HG02623 (cell line): ENCODE results near the gene SMAD5.

Experiments
- ATAC-seq: cut with Tn5 transposase; IDR thresholded peaks from one replicate; pipeline ENCODE4 v1.9.1; 2021; ENCODE audit warnings: moderate library complexity; ENCODE audit not compliant: unreplicated experiment

Gene SMAD5

GRCh38 chr5:136132557-136133221, at the start of gene SMAD5:
SMAD5 (plus strand) TSS chr5:136132845; CDS start chr5:136153761, 20,916 bp downstream.
- ATAC-seq, result peak; percentile 92

- ATAC-seq, result no peak
Observed at GRCh38 chr5:136084698-136085097, 47.9 kb upstream of the SMAD5 start.

DNA sequence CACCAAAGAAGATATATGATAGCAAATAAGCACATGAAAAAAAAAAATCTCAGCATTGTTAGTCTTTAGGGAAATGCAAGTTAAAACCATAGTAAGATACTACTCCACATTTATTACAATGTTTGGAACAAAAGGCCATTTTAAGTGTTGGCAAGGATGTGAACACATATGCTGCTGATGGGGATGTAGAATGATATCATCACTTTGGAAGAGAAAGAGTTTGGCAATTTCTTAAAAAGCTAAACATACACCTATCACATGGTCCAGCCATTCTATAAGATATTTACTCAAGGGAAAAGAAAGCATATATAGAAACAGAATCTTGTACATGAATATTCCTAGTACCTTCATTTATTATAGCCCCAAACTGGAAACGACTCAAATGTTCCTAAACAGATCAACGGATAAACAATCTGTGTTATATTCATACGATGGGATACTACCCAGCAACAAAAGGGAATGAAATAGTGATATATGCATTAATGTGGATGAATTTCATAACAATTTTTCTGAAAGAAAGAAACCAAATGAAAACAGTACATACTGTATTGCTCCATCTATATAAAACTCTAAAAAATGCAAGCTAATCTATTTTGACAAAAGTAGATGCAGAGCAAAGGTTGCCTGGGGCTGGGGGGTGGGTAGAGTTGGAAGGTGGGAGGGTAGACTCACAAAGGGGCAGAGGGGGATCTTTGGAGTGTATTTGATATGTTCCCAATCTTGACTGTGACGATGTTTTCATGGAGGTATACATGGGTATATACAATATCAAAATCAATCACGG, 45.7 kb upstream of the SMAD5 start:
- ATAC-seq, result no peak

- ATAC-seq, result no peak
Observed at GRCh38 chr5:136087961-136088871, 44.4 kb upstream of the SMAD5 start.

- no peak for ATAC-seq
Observed at GRCh38 chr5:136089791-136090190, 42.9 kb upstream of the SMAD5 start.

- ATAC-seq, result no peak
Observed at GRCh38 chr5:136090319-136090718, 42.3 kb upstream of the SMAD5 start.

- ATAC-seq, result no peak
Observed at GRCh38 chr5:136094189-136094912, 38.3 kb upstream of the SMAD5 start.

DNA sequence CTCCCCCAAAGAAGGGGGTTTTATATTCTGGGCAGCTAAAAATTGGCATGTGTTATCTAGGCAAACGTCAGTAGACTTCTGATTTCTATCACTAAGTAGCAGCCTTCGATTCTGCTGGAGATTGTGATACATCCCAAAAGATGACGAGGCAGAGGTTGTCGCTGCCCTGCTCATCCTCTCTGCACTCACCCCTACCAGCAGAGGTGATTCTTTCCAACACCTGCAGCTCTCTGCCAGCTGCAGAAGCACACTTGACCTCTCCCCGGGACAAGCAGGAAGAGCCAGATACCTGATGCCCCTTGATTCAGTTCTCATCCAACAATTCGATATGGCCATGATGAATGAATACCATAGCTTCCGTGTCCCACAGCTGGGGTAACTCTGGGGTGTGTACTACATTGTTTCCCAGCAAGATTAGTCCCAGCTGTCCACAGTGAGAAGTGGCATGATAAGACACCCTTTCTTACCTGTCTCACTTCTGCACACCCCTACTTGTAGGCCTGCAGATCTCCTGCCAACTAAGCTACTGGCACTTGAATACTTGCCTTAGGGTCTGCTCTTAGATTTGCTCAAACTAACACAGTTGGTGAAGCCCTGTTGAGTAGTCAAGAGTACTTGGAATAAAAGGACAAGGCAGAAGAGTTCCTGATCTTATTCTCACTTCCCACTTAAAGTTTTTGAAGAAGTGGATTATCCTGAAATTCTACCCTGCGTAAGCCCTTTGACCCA, 37.6 kb upstream of the SMAD5 start:
- ATAC-seq, result no peak

DNA sequence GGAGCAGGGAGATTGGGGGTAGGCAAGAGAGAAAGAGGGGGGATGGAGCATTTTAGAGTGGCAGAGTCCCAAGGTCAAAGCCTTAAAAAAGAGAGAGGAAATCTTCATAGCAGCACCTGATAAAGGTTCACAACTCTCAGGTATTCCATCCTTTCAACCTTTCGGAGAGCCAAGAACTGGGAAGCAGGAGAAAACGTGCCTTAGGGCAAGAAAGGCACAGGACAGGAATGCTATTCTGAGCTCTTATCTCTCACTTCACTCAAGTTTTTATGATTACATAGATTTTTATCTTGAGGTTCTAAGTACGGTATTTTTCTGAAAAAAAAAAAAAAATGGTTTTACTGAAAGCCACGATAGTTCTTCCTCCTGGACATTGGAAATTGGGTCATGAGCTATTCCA, 34.5 kb upstream of the SMAD5 start:
- ATAC-seq, result no peak

GRCh38 chr5:136099870-136100269, 32.8 kb upstream of the SMAD5 start:
- ATAC-seq, result no peak

GRCh38 chr5:136101884-136102283, 30.8 kb upstream of the SMAD5 start:
- ATAC-seq, result no peak

- peak; percentile 52 for ATAC-seq
Observed at GRCh38 chr5:136103118-136103517, 29.5 kb upstream of the SMAD5 start.

DNA sequence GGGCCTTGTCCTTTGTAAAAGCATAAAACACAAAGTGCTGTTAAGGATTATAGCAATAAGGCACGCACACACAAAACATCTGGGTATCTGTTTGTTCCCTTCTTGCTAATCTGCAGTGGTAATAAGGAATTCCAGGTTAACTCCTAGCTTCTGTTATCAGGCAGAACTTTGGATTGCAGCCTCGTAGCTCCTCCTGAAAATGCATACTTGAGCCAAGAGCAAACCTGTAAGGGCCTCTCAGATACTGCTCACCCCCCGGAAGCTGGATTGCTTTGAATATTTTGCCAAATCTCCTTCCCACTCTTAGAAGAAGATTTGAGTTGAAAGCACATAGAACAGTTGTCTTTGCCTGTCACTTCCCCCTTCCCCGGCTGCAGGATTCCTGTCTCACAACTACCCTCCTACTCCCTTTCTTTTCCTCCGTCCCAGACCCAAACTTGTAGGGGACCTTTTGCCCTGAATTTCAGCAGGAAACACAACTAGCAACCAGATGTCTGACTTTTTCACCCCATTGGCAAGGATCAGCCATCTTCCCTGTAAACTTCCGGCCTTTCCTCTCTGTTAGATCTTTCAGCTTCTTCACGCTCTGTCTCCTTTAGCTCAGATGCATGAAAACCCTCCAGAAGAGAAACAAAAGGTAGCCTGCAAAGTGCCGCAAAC, 28.2 kb upstream of the SMAD5 start:
- ATAC-seq, result no peak

DNA sequence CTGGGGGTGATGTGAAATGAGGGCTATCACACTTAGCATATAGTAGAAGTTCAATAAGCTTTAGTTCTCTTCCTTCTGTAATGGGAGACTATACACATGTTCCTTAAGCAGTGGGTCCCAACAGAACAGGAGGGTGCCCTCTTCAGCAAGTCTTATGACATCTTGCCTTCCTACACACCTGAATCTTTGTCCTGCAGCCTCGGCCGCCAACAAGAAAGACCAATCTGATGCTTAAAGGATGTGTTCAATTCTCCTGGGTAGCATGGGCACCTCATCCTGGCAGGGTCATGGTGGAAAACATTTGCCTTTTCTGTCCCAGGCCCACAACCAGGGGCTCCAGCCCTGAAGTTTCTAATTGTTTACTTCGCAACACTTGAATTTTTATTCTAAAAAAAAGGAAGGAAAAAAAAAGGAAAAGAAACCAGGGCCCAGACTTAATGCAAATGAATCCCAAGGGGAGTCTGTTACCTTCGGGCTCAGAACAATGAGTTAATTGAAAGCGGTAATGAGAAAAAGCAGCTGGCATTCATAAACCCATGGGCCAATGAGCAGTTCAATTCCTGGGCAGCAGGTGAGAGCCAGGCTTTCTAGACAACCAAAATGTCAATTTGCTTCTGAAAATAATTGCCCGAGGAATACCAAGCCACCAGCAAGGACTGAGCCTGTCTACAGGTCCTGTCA, 26.2 kb upstream of the SMAD5 start:
- no peak for ATAC-seq

GRCh38 chr5:136108180-136108611, 24.4 kb upstream of the SMAD5 start:
- ATAC-seq, result peak; percentile 60

DNA sequence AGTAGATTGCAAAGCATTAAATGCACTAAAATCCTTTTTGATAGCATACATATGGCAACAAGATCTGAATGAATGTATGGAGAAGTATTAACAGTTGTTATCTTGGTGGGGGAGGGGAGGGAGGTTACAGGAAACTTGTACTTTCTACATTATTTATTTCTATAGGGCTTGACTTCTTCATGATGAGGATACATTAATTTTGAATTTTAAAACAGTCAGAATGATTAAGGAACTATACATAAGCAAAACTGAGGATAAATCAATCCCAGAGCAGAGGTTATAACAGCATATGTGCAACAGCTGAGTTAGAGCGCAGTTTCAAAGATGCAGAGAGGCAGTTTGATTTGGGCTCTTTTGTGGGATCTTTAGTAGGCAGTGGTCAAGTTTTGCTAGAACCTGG, 23.9 kb upstream of the SMAD5 start:
- ATAC-seq, result no peak

DNA sequence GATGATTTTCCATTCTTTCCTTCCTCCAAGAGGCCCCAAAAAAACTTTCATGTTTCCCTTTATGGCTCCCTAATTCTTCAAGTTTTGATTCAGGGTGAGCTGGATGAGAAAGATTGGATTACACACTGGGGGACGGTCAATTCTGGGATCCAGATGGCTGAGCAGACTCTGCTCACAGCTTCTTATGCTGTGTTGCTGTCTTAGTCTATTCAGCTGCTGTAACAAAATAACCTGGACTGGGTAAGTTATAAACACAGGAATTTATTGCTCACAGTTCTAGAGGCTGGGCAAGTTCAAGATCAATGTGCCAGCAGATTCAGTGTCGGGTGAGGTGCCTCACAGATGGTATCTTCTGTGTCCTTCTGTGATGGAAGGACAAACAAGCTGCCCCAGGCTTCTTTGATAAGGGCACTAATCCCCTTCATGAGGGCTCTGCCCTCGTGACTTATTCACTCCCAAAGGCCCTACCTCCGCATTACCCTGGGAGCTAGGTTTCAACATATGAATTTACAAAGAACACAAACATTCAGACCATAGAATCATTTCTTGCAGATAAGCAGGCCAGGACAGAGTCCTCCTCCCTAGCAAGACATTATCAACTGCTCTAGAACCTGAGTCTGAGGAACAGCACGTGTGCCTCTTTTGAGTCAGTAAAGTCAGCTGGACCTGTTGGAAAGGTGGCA, 23.1 kb upstream of the SMAD5 start:
- ATAC-seq, result no peak

- no peak for ATAC-seq
Observed at GRCh38 chr5:136113606-136114005, 19.0 kb upstream of the SMAD5 start.
